ENCODE data around the gene UNC13A. TPM values are rescaled to one million over a fixed set of nuclear protein-coding genes. Genes with fewer than 3 reads are reported as not detected.

The UNC13A gene
- total and polyA plus RNA-seq, 3 donors from 2014 or later = 1.2 to 3.2 (median 2.6) TPM

- H3K36me3 ChIP-seq (ENCODE audit: low read depth, missing control alignments) = no peaks in the 10 kb centered on the region
- intact Hi-C loops (cut with DNase I; ENCODE audit: low total_unique reads) = no loop called here
- TF ChIP-seq POLR2A (IDR thresholded peaks at IDR 0.05) = no peak
- TF ChIP-seq CTCF (IDR thresholded peaks at IDR 0.05) = no peak
- H3K4me1 ChIP-seq = peaks cover 18% of the 10 kb centered on the region
- H3K27me3 ChIP-seq = no peaks in the 10 kb centered on the region
- no peak for DNase-seq
- no peak overlapping the region for H3K27ac ChIP-seq
- WGBS, 2 donors = 68 to 76% methylated on average over 5 of the region's 5 CpGs
- no peak overlapping the region for H3K4me3 ChIP-seq
- H3K9me3 ChIP-seq = no peaks in the 10 kb centered on the region
Observed at GRCh38 chr19:17682273-17682672, 5.9 kb downstream of the UNC13A start.

DNA sequence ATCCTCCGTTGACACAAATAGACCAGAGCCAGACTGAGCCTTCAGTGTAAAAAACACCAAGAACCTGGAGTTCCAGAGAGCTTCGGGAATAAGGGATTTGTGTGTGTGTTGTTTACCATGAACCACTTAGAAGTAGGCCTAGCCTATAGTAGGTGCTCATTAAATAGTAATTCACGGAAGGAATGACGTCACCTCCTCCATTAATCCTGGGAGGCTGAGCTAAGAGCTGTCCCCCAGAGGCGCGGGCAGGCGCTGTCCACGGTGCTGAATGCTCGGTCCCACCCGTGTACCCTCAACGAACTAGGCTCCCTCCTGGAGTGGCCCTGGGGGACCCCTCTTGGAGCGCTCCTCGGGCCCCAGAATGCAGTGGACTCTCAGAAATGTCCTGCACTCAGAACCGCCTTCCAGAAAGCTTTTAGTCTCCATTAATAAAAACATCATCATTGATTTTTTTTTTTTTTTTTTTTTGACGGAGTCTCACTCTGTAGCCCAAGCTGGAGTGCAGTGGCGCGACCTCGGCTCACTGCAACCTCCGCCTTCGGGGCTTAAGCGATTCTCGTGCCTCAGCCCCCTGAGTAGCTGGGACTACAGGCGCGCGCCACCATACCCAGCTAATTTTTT lies 6.5 kb downstream of the UNC13A start:
- DNase-seq = peak; percentile 61
- Histone ChIP-seq H3K27ac (no peak overlapping the region), H3K9me3 (no peaks in the 10 kb centered on the region), H3K36me3 (ENCODE audit: low read depth, missing control alignments) (no peaks in the 10 kb centered on the region), H3K4me1 (peaks cover 17% of the 10 kb centered on the region), H3K27me3 (no peaks in the 10 kb centered on the region), H3K4me3 (no peak overlapping the region)
- 32 to 45% methylated on average over 25 of the region's 25 CpGs for WGBS, 2 donors
- TF ChIP-seq CTCF (IDR thresholded peaks at IDR 0.05) (no peak), POLR2A (IDR thresholded peaks at IDR 0.05) (no peak)
- intact Hi-C loops (cut with DNase I; ENCODE audit: low total_unique reads) = no loop called here

- H3K27me3 ChIP-seq = no peaks in the 10 kb centered on the region
- TF ChIP-seq CTCF (IDR thresholded peaks at IDR 0.05) (no peak), POLR2A (IDR thresholded peaks at IDR 0.05) (no peak)
- no peaks in the 10 kb centered on the region for H3K36me3 ChIP-seq (ENCODE audit: low read depth, missing control alignments)
- no peaks in the 10 kb centered on the region for H3K9me3 ChIP-seq
- DNase-seq = peak; percentile 84
- H3K4me1 ChIP-seq = peaks cover 9% of the 10 kb centered on the region
- peak overlapping the region in 1 of 2 donors; percentile 21 for H3K4me3 ChIP-seq
- intact Hi-C loops (cut with DNase I; ENCODE audit: low total_unique reads) = no loop called here
- WGBS, 2 donors = 1 to 11% methylated on average over 8 to 38 of the region's 38 CpGs
- H3K27ac ChIP-seq = no peak overlapping the region
Observed at GRCh38 chr19:17680230-17680722, 7.9 kb downstream of the UNC13A start.

- peaks cover 9% of the 10 kb centered on the region for H3K4me1 ChIP-seq
- DNase-seq = no peak
- intact Hi-C loops (cut with DNase I; ENCODE audit: low total_unique reads) = no loop called here
- no peaks in the 10 kb centered on the region for H3K36me3 ChIP-seq (ENCODE audit: low read depth, missing control alignments)
- no peaks in the 10 kb centered on the region for H3K27me3 ChIP-seq
- H3K27ac ChIP-seq = no peak overlapping the region
- WGBS, 2 donors = 14 to 16% methylated on average over 12 to 14 of the region's 14 CpGs
- H3K9me3 ChIP-seq = no peaks in the 10 kb centered on the region
- peak overlapping the region in 1 of 2 donors; percentile 21 for H3K4me3 ChIP-seq
- TF ChIP-seq POLR2A (IDR thresholded peaks at IDR 0.05) = no peak
- TF ChIP-seq CTCF (IDR thresholded peaks at IDR 0.05) = no peak
Observed at GRCh38 chr19:17679526-17680229, 8.5 kb downstream of the UNC13A start.
